NCI-H2171 treated with DMSO at 0.1 percent for 48 hours (cell line): ENCODE measurements around the gene OR2A7.
"Not testable (repeated sequence)": the region's sequence is repeated elsewhere in the genome, so short reads cannot be mapped to it uniquely, and the experiment has no call there.

Experiments
- DNase-seq: peaks from one replicate; lab custom pipeline; 2025; lab: John Stamatoyannopoulos, UW

The OR2A7 gene

DNA sequence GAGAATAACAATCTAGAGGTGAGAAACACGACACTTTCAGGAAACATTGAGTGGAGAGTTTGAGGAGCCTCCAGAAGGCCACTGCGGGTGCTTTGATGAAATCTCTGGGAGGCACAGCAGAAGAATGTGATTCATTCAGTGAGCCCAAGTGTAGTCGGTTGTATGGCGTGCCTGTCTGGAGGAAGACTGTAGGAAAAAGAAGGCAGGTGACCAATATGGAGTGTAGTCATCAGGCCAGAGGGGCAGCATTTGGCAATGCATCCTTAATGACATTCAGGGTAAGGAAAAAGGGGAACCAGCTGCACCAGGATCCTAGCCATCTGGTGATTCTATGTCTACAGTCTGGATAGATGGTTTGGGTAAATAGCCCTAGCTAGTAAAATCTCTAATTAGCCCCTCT, 12.3 kb downstream of the OR2A7 start:
- DNase-seq = not testable (repeated sequence)

DNA sequence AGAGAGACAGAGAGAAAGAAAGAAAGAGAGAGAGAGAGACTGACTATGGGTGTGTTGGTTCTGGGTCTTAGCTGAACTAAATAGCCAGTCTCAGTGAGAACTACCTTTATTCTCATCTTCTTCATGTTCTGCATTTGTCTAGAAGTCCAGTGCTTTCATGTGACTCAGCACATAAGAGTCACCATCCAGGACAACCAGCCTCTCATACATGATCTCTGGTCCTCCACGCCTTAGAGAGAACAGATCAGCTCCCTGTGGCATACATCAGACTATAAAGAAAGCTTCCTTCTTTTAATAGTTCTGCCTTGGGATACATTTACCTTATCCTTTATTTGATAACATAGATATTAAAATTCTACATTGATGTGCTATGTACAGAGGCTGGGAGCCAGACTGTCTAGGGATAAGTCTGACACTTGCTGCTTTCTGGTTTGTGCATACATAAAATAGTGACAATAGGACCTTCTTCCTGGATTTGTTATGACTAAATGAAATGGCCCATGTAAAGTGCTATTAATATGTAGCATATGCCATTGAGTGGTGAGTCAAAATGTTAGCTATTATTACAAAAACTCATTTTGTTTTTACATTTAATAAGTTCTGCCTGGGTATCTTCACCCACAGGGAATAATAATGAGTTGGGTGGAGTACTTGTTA, 16.8 kb downstream of the OR2A7 start:
- not testable (repeated sequence) for DNase-seq

DNA sequence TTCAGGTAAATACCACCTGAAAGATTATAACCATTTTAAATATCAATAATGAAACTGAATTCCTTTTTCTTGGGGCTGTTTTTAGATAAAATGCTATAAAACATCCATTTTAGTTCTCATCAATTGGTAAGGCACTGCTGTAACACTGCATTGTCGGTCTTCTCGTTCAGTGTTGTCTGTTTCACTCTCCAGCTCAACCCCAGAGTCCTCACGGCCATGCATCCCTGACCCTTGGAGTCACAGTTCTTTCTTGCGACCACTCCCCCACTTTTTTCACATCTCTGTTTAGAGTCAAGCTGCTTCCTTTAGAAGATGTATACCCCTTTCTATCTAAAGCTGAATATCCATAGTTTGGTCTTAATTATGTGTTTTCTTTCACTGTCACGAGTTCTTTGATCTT, 17.6 kb downstream of the OR2A7 start:
- not testable (repeated sequence) for DNase-seq

DNA sequence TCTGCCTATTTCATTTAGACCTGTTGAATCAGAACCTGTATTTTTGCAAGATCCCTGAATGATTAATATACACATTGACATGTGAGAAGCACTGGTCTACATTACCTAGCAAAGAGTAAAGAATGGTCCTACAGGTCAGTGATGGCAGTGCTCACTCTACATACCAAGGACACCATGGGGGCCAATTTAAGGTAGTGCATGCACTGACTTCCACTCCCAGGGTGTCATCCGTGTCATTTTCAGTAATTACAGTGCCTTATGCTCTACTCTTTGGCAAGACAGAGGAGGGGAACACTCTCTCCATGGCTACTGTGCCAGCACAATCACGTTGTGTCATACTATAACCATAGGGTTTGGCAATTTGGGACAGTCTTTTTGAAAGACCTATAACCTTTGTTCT, 19.2 kb downstream of the OR2A7 start:
- not testable (repeated sequence) for DNase-seq

DNA sequence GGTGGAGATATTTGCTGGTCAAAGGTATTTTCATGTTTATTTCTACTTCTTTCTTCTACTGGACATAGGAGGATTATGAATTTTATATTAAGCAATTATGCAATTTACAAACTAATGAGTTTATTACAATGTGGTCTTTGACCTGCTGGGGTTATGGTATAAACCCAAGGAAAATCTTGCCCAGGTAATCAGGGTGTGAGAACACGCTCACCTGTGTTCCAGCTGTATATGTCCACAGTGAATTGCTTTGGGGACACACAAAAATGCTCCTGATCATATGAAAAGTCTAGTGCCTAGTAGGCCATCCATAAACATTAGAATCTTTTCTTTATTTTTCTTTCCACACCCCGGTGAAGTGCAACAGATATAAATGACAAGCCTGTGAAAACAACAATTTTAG, 25.2 kb downstream of the OR2A7 start, which contains the start of gene OR2A42:
TSS of gene OR2A42 (minus strand) at position 241 of the 400 bp plus-strand sequence. CDS start 6,762 bp downstream, outside the sequence.
- DNase-seq = not testable (repeated sequence)

DNA sequence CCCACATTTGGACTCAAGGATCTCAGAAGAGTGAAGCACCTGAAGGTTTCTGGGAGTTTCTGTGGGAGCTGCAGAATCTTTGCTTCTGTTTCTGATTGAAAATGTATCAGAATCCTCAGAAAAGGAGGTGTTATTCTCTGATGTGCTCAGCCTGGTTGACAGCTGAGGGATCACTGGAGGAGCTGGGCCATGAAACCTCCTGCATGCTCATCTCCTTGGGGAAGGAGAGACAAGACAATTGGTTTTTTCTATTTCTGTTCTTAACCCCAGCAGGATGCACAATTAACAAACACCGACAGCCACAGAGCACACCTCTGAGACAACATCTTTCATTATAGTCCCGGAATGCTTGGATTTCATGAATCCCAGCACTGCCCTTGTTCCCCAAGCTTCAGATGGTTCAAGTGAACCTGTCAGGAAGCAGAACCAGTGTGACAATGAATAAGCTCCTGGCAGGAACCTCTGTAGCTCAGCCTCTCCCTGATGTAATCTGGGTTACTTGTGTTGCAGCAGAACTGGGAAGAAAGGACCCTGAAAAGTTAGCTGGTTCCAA, 26.0 kb downstream of the OR2A7 start:
- DNase-seq = not testable (repeated sequence)

DNA sequence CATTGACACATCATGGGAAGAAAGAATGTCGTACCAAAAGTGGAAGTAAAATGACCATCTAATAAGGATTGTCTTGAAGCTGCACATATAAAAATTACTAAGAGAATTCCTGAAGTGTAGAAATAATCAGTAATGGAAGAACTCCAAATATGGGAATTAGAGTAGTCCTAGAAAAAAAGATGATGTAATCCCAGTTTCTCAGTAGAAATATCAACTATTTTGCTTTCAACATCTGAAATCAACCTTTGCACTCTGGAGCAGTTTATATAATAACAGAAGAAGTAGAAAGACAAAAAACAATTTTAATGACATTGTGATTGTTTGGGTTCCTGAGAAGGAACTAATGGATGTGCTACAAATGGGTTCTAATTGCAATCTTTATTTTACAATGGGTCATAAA, 31.6 kb downstream of the OR2A7 start:
- DNase-seq = not testable (repeated sequence)

DNA sequence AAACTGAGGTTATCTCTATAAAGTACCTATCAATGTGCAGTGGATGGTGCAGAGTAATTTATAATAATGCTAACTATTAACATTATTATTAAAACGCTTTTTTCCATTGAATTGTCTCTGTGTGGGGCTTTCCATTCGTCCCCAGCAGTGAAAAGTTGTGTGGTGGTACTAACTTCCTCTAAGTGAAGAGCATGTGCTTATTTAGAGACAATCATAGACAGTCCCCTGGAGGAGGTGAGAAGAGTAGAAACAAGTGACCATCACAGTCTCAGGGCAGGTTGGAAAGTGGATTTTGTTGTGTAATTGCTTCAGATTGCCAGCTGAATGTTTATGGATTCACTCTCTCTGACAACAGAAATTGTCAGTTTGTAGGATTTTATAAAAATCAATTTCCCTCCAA, 33.6 kb downstream of the OR2A7 start:
- DNase-seq = not testable (repeated sequence)

DNA sequence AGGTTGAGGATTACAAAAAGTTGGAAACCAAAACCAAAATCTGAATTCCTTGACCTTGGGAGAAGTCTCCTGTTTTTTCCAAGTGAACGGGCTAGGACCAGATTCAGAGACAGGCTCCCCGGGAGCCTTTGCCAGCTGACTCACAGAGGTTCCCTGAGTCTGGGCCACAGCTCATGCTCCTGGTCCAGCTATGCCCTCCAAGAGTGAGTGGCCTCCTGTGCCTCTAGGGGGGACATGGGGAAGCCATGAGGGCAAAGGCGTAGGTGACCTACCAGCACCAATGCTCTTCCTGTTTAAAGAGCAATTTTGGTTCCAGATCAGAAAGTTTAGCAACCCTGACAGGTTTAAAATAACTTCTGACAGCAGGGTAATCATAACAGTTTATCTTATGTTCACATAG, 35.8 kb downstream of the OR2A7 start:
- DNase-seq = not testable (repeated sequence)

DNA sequence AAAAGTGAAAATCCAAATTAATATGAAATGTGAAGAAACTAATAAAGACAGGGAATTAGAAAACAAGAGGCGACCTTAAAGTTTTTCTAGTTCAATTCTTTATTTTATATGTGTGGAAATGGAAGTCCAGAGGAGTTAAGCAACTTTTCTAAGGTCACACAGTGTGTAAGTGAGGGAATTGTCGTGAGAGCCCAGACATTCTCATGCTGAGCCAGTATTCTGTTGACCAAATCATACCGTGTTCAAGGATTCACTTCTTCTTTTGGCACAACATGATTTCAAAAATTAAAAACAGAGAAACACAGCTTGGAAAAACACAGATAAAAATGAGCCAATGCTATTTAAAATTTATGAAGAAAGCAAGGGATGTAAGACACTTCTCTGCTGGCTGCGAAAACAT, 37.7 kb downstream of the OR2A7 start:
- DNase-seq = not testable (repeated sequence)

DNA sequence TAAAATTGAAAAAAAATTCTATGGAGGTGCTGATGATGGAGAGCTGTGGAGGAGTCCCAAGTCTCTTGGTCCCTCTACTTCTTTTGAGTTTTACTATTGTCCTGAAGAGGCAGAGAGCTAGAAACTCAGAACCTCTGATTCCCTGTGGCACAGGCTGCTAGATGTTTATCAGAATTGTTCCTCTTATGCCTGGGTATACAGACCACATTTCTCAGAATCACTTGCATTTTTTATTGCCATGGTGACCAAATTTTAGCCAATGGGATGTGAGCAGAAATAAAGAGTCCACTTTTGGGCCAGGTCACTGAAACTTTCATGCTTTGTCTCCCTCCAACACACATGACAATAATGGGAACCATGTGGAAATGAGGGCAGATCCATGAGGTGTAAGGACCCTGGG, 40.9 kb downstream of the OR2A7 start:
- DNase-seq = not testable (repeated sequence)

DNA sequence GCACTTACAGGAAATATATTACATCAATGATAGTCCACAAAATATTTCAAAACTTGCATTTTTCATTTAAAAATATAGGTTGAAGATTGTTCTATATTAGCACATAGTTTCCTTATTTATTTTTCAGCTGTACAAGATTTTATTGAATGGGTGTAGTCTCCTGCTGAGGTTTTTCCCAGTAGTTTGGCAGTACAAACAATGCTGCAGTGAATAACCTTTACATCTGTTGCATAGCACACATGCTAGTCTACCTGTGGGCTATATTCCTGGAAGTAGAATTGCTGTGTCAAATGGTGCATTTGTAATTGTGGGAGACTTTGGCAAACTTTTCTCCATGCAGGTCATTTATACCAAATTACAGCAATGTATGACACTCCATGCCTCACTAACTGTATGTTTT, 44.1 kb downstream of the OR2A7 start:
- DNase-seq = not testable (repeated sequence)

DNA sequence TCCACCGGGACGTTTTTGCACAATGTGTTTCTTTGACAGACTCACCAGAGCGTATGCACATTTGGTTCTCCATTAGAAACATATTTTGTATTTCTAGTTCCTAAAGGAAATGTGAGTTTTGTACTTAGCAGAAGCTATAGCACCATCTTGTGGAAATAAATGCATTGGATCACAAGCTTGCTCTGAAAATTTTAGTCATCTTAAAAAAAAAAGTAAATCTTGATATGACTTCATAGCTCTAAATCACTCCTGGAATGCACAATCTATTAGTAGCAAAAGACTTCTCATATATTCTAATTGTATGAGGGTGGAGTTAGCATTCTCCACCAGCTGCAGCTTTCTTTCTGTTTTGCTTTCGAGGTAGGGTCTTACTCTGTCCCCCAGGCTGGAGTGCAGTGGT, 45.4 kb downstream of the OR2A7 start:
- DNase-seq = not testable (repeated sequence)

DNA sequence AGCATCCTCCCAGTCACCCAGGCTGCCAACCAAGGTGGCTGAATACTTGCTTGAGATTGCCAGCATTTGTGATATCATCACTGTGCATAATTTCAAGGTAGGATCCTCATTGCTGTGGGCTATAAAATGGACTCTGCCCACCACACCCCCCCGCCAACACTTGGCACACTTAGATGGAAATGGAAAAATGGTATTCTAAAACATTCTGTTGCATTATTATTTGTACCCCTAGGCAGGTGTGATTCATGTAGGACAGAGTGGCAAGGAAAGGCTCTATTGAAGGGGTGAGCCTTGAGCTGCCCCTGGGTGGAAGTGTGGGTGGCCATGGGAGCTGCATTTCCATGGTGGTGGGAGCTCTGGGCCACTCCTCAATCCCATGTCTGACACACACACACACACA, 46.0 kb downstream of the OR2A7 start:
- not testable (repeated sequence) for DNase-seq

DNA sequence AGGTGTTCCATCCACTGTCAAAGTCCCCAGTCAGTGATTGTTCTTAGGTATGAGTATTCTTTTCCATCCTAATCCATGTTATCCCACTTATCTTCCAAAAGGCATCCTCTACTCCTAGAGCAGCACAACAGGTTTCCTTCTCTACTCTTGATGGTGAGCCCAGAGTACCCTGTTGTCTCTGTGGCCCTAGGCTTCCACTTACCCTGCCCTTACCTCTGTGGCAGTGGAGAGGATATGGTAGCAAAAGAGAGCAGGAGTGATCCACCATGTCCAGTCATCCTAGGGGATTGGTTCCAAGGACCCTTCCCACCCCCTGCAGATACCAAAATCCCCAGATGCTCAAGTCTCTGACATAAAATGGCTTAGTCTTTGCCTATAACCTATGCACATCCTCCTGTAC, 47.4 kb downstream of the OR2A7 start:
- DNase-seq = not testable (repeated sequence)
